HG03108 (cell line): ENCODE results near the gene PRR13.

ENCODE experiments used
- ATAC-seq: cut with Tn5 transposase; IDR thresholded peaks from one replicate; pipeline ENCODE4 v1.9.1; 2021; ENCODE audit warnings: moderate library complexity; ENCODE audit not compliant: unreplicated experiment

PRR13 gene

DNA sequence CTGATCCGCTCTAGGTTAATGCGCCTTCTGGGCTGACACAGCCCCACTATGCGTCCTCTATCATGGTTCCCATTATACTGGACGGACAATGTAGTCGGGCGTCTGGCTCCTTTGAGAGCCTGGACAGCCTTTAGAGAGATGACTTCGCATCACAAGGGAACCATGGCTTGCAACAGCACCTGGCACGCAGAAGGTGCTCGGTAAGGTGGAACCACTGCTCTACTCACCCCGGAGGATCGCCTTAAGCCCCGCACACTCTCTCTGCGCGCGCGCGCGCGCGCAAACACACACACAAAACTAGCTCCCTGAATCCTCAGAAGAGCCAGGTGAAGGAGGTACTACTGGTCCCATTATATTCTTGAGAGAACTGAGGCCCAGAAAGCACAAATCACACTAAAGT, 50.7 kb downstream of the PRR13 start:
- ATAC-seq, result no peak

DNA sequence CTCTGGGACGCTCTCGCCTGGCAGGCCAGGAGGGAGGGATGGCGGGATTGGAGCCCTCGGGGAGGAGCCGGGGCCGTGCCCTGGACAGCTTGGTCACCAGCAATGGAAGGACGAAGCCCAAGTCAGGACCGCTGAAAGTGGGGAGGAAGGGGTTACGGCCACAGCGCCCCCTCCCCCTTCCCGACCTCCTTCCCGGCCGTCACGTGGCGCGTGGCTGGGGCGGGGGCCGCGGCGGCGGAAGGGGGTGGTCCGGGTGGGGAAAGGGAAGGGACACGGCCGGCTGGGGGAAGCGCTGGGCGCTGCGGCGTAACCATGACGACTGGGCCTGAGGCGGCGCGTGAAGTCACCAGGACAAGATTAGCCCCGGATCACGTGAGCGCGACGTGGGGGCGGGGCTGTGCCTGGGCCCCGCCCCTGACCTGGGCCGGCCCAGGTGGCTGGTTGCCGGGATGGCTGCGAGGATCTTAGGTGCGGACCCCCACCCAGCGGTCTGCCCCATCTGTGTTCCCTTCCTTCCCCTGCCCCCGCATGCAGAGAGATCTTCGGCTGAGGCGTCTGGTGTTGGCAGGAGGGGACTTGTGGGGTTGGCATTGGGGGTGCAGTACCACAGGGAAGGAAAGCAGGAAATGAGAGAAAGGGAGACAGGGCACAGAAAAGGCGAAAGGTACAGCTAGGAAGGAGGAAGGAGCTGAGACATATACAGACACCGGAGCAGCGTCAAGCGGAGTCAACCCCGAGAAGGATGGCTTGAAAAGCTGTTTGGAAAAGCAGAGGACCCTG, 51.5 kb downstream of the PRR13 start:
- ATAC-seq, result peak; percentile 91

DNA sequence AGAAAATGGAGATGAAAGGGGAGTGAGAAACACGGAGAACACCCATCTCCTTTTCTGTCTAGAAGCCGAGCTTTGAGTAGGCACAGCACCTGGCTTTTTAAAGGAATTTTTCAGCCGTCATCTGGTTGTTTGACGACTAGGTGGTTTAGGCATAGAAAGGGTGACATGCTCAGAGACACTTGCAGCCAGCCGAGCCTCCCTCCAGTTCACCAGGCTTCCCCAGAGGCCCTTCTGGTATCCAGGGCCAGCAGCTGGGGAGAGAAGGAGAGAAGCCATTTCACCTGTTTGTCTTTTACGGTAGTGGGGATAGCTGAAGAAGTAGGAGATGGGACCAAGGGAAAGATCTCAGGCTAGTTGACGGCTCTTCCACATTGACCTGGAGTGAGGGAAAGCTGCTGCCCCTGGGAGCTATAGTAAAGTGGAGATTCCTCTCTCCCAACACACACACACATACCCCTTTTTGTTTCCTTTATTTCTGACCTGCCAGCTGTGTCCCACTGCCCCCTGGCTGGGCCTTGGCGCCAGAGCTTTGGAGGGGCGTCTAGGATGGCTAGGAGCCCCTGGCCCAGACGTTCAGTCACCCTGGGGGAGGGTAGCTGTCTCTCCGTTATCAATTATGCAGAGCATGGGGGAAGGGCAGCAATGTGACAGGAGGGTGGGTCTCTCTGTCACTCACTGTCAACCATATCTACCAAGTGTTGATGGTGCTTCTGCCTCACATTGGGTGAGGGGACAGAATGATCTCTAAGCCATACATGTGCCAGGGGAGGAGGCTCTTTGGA, 52.3 kb downstream of the PRR13 start:
- no peak for ATAC-seq
